NCI-H748 treated with DMSO at 0.1 percent for 48 hours (cell line): ENCODE measurements around the gene APCDD1L.
"Not testable (repeated sequence)": the region's sequence is repeated elsewhere in the genome, so short reads cannot be mapped to it uniquely, and the experiment has no call there.

ENCODE experiments used
- DNase-seq: peaks from one replicate; lab custom pipeline; 2025; lab: John Stamatoyannopoulos, UW

The APCDD1L gene

DNA sequence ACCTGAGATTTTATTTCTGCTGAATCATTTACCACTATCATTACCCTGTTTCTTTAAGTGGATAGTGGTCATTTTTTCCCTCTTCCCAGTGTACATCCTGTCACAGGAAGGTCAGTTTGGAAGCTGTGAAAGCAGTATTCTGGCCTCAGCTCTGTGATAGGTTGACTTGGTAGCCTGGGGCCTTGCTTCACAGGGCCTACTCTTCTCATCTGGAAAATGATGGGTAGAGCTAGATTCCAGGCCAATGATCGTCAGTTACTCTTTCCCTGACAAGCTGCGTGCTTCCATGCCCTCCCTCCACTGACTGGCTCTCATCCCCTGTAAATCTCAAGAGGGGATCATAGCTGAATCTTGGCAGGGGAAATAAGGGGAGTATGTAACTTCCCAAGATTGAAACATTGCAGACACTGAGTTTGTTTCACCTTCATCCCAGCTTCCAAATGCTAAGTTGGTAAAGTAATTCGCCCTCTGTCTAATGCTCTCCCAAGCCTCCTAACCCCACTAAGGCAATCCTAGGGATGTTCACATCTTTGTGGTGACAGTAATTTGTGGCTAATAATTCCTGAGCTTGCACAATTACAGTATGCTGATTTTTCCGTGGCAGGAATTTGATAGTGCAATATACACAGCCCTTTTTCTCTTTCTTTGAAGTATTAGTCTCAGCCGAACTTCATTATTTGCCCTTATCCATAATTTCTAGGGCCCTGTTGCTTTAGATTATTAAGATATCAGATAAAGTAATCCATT is 75.0 kb downstream of the APCDD1L start:
- DNase-seq = no peak

DNA sequence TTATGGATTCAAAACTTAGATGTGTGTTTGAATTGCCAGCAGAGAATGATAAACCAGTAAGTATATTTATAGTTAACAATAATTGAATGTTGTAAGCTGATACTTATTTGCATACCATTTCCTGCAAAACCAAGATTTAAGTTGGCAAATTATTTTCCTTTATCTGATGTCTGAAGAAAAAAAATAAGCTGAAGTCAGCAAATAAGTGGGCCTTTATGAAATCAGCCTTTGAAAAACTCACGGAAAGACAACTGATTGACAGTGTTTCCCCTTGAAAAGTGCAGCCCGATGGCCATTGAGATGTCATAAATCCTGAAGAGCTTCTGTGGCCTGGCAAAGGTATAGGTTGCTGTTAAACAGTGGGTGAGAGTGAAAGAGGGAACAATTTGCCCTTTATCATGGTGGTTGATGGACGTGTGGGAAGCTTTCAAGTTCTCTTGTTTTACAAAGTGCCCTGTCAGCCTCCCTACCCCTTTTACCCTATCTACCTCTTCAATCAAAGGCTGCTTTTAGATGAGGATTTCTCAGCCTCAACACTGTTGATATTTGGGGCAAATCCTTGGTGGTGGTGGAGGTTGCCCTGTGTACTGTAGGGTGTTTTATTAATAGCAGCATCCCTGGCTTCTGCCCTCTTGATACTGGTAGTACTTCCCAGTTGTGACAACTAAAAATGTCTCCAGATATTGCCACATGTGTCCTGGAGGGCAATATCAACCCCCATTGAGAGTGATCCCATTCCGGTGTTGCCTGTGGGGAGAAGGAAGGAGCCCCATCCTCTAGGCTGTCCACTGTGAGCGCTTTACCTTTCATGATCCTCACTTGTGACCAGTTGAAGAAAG is 76.0 kb downstream of the APCDD1L start:
- no peak for DNase-seq

DNA sequence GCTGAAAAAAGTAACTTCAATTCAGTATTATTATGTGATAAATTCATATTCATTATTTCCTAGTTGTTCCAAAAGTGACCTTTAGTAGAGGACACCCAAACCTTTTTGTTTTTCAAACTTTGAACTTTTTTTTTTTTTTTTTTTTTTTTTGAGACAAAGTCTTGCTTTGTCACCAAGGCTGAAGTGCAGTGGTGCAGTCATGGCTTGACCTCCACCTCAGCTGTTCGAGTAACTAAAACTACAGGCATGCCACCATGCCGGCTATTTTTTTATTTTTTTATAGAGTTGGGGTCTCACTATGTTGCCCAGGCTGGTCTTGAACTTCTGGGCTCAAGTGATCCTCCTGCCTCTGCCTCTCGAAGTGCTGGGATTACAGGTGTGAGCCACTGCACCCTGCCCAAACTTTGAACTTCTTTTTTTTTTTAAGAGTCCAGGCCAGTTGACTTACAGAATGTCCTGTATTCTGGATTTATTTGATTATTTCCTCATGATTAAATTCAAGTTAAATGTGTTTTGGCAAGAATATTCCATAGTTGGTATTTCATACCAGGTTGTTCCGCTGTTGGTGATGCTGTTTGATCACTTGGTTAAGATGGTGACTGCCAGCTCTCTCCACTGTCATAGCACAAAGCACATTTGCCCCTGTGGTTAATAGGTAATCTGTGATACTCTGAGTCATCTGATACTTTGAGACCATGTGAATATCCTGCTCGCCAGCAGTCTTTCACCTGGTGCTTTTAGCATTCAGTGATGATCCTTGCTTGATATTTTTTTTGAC is 78.1 kb downstream of the APCDD1L start:
- no peak for DNase-seq

DNA sequence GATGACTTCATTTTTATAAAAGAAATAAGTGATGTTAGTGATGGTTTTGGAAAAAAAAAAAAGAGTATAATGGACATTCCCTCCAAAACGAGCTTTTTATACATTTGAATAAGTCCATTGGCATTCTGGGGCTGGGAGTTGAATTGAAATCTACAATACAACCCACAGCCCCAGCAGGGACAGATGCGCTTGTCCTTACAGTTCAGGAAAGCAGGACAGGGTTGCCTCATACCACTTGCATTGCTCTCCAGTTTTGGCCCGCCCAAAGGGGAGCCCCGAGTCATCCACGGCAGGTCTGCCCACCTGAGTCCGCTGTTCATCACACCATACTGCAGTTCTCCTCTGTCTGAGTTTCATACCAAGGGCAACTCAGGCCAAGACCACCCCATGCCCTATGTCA is 80.0 kb downstream of the APCDD1L start:
- DNase-seq = no peak

DNA sequence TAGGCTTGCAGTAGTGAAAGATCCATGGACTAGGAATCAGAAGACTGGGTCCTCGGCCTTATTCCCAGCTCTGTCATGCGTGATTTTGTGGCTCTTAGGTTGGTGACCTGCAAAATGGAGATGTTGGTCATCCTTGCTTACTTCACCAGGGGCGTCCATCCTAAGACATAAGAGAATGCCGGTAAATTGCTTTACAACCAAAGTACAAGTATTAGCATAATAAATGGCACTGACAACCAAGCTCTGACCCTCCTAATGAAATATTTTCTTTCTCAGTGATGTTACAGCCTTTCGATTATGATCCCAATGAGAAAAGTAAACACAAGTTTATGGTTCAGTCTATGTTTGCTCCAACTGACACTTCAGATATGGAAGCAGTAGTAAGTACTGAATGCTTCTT is 80.9 kb downstream of the APCDD1L start:
- DNase-seq = no peak

DNA sequence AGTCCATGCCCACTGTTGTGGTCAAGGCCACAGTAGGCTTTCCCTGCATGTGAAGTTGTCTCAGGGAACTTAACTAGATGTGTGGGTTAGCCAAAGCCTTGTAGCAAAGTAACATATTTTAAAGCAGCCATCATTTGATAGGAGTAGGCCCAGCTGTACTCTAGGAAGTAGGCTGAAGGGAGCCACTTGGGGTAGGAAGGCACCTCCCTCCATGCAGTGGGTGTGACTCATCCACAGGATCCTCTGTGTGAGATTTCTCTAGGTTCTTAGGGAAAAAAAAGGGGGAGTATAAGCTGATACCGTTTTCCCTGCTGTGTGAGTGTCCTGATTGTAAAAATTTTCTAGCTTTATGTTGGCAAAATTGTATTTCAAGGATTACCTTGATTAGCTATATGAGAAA is 81.4 kb downstream of the APCDD1L start:
- DNase-seq = no peak

DNA sequence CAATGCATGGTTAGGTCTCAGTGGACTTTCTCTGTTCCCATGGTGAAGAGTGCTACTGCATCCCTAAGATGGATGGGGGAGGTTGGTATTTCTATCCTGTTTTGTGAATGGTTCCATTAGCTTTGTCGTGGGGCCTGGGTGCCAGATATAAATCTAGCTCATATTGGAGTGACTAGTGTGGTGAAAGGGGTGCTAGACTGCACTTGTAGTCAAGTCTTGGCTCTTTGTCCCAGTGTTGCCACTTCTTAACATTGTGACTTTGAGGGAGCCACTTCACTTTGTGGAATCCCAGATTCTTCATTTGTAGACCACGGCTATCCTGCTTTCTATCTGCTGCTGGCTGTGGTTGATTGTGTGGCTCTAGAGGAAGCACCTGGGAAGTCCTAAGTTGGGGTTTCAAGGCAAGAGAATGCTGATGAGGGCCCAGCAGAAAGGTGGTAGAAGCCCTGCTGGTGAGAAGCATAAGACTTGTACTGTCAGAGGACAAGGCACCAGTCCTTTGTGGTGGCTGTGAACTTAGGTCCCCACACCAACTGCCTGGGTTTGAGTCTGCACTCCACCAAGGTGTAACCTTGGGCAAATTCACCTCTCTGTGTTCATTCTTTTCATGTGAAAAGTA is 82.1 kb downstream of the APCDD1L start:
- DNase-seq = no peak

DNA sequence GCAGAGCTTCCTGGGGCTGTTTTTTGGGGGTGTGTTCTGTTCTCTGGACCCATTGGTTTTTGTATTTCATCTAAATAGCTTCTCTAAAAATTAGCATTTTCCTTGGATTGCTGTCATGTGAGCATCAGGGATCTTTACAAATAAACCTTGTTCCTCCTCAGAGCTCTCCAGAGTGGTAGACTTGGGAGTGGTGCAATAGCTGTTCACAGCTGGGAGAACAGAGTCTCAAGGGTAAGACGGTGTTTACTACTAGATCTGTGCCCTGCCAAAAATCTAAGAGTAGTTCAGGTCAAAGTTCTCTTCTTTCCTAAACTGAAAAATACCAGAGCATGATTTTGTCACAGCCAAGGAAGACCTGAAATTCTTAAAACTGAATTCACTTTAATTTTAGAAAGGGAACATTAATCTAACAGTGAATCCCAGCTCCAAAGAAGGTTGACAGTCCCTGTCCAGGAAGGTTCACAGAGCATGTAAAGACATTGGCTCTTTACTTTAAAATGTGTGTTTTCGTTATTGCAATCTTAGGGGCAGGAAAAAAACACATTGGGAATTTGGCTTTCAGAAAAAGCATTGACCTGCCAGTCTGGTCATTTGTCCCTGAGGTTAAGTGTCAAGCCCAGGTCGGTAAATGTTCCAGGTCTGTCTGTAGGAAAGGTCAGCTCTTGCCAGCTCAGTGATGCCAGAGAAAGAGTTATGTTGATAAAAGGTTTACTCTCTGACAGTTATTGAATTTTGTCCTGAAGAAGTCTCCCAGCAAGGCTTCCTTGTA is 82.8 kb downstream of the APCDD1L start:
- DNase-seq = no peak

DNA sequence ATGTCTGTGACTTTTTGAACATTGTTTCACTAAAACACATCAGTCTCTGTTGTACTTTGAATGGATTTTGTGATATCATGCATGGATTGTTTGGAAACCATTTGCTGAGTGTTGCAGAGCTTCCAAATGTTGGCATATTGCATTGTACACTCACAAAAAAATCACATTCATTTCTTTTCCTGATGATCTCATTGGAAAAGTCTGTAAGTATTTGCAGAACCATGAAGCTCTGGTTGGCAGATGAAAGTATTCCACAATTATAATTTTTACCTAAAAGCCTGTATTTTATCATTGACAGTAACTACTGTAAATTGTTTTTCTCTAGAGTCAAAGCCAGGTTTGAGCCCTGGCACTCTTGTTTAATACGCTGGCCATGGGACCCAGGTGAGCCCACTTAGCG is 84.1 kb downstream of the APCDD1L start:
- no peak for DNase-seq

DNA sequence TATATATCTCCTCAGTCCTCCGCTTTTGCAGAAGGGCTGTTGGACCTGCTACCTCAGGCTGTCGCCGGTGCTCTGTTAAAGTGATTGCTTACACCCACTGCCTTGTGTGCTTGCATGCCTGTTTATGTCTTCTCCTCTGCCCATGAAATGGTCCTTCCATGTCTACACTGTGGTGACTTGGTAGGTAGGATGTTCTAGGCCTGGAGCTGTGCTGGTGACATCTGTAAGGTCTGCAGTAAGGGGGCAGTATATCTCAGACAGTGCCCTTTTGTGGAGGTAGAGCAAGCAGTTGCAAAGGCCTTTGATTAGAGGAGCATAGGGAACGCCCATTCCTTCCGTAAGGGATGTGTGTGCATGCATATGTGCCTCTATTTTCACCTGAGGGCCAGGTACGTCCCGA is 85.9 kb downstream of the APCDD1L start:
- no peak for DNase-seq

DNA sequence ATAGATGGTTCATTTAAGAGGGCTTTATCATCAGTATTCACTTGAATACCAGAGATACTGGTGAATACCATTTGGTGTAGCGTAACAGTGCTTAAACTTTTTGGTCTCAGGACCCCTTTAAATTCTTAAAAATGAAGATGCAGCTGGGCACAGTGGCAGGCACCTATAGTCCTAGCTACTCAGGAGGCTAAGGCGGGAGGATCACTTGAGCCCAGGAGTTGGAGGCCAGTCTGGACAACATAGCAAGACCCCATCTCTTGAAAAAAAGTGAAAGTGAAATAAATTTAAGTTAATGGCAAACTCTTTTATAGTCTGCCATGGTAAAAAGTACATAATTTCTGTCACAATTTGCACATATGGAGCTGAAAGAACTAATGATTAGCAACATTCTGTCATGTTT is 86.8 kb downstream of the APCDD1L start:
- DNase-seq = no peak

DNA sequence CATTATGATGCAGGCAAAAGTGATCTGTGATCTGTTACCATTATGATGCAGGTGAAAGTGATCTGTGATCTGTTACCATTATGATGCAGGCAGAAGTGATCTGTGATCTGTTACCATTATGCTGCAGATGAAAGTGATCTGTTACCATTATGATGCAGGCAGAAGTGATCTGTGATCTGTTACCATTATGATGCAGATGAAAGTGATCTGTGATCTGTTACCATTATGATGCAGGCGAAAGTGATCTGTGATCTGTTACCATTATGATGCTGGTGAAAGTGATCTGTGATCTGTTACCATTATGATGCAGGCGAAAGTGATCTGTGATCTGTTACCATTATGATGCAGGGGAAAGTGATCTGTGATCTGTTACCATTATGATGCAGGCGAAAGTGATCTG is 87.6 kb downstream of the APCDD1L start:
- DNase-seq = not testable (repeated sequence)

DNA sequence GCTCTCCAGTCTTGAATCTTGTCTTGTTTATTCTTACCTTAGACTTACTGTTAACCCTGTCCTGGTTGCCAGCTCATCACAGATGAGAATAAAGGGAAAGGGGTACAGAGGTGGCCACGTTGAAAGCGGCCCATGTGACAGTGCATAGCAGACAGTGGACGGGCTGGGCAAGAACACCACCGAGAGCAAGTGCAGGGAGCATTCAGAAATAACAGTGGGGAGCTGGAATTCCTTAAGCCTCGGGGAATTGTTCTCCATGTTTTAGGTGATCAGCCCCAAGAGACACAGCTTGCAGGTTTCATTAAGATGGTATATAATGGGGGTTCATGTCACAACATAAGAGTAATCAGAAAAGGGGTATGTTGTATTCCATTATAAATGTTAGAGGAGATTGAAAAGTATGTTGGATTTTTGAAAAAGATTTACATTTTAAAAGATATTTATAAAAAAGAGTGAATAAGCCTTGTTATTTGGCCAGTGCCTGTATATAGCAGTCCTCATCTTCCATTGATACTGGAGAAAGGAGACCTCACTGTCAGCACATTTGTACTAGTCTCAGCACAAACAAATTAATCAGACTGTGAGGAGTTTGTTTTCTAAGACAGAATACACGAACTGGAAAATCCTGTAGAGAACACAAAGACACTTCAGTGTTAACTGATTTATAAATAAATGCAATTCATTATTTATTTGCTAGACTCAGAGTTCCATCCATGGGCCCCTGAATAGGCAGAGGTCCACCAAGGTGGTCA is 90.8 kb downstream of the APCDD1L start:
- DNase-seq = no peak

DNA sequence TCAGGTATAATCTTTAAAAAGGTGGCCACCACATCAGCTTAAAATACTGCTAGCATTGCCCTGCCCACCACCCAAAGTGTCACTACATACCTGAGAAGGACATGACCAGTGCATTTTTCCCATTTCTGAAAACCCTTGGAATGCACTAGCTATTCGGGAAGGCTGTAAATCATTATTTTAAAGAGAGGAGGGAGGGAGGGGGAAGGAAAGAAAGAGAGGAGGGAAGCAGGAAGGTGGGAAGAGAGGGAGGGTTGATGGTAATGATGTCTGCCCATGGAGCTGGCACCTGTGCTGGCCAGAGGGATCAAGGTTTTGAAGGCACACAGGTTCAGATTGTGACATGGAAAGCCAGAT is 93.7 kb downstream of the APCDD1L start:
- DNase-seq = no peak

DNA sequence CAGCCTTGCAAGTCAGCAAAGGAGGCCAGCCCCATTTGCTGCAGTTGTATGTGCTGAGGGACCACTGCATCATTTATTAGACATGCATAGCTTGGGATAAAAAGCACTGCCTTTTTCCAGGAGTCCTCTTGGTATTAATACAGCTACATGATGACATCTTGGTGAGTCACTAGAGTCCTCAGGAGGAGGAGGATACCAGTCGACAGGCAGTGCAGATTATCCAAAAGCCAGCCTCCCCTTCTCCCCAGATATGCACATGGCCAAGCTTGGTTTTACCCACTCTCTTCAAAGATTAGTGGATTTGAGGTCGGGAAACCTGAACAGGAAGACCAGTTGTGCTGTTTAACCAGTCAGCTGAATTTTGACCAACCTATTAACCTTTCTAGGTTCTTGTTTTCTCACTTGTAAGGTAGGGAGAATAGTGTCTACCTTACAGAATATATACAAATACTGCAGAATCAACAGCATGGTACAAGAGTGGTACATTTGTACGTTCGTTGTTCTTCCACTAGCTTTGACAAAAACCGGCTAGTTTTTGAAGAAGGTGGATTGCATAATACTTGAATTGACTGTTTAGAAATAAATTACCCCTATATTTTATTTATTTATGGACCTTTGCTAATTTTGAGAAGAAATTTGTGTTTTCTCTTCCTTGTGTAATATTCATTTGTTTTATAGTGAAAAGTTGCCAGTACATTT is 94.3 kb downstream of the APCDD1L start:
- no peak for DNase-seq

DNA sequence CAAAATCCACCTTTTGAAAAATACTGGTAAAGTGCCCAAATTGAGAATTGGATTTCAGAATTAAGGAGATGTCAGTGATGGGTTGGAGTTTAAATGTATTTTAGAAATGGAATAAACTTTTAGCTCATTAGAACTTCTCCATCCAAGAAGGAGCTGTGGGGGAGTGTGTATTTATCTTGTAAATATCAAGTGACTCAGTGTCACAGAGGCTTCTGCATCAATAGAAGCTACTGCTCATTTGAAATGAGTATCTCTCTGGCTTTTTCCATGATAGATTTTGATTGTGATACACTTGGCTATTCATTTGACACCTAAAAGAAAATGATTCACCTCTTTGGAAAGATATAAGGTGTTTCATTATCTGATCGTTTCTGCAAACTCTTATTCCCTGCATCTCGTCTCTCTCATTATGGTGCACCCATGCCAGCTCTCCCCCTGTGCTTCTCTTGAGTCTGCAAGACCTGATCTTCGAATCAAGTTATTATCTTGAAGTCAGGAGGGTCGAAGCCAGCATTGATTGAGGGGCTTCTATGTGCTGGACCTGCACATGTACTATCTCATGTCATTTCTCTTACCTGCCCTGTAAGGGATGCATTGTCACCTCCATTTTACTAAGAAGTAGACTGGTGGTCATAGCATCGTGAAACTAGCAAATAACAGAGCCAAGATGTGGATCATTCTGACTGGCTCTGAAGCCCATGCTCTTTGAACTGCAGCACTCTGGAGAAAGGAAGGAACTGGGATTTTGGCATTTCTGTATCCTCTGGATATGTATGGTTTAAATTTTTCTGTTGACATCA is 96.0 kb downstream of the APCDD1L start:
- DNase-seq = no peak

DNA sequence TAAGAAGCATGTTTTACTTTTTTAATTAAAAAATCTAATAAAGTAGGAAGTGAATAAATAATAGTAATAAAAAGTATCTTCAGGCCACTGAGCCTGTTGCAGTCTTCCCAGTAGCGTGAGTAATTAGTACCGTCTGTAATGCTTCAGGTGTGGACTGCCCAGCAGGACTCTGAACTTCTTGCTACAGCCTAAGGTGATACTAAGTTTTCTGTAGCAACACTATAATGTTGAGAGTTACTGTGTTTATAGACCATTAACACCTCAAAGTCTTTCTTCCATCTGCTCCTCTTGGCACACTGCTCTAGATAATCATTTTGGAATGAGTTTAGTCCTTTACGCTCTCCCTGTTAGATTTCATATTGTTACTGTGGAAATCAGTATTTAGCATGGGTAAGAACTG is 97.8 kb downstream of the APCDD1L start:
- DNase-seq = no peak

DNA sequence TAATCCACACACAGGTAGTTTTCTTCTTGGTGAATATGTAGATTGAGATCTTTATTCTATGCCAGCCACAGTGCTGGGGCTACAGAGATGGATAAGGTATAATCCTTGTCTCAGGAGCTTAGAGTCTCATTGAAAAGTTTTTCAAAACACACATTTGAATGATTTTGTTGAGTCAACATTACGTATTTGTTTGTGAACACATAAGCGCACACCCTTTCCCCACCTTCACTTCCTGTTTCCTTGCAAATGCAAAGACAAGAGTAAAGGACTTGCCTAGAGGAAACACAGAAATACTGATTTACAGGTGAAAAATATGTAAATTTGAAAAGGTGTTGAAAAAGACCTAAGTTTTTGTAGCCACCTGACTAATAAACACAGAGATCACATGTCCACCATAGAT is 98.4 kb downstream of the APCDD1L start:
- no peak for DNase-seq

DNA sequence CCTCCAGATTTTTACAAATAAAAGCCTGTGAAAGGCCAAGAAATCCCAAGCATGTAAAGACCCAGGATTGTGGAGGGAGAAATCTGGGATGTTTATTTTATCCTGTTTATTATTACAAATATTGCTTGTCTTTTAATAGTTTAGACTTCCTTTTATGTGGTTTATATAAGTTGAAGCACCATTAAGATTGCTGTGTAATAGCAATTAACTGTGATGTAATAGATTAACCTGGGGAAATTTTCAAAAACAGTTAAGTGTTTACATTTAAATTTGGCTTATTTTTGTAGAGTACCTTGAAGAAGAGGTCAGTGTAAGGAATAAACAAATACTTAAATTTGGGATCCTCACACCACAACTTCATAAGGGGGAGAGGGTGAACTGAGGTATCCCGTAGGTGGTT is 99.1 kb downstream of the APCDD1L start:
- DNase-seq = no peak
